Testis (tissue), 2 donors: ENCODE data around the gene TMEM223.

Experiments used
- CTCF ChIP-seq, 3 experiments: fragments of 450-650 bp in 2 of 3; fragments of 200-600 bp in 1 of 3; sonication (generic) in 1 of 3; IDR thresholded peaks; one replicate each; pipeline ENCODE4 v1.5.1; 2016 to 2019; ENCODE audit warnings: antibody characterized with exemption in 3 of 3, mild to moderate bottlenecking in 2 of 3, moderate library complexity in 1 of 3
- POLR2A ChIP-seq: fragments of 450-650 bp; IDR thresholded peaks from one replicate; pipeline ENCODE4 v1.6.1; 2017; ENCODE audit warnings: antibody characterized with exemption, mild to moderate bottlenecking, moderate library complexity

GRCh38 chr11:62799486-62799885, 7.7 kb upstream of the TMEM223 start:
- TF ChIP-seq CTCF (IDR thresholded peaks at IDR 0.05) (no peak), POLR2A (no peak)
